ENCODE data around the gene PSENEN. TPM values are rescaled to one million over a fixed set of nuclear protein-coding genes. Genes with fewer than 3 reads are reported as not detected.

Gene PSENEN
- total and polyA plus RNA-seq, 2 donors from 2014 or later: 84.0 to 185 TPM

DNA sequence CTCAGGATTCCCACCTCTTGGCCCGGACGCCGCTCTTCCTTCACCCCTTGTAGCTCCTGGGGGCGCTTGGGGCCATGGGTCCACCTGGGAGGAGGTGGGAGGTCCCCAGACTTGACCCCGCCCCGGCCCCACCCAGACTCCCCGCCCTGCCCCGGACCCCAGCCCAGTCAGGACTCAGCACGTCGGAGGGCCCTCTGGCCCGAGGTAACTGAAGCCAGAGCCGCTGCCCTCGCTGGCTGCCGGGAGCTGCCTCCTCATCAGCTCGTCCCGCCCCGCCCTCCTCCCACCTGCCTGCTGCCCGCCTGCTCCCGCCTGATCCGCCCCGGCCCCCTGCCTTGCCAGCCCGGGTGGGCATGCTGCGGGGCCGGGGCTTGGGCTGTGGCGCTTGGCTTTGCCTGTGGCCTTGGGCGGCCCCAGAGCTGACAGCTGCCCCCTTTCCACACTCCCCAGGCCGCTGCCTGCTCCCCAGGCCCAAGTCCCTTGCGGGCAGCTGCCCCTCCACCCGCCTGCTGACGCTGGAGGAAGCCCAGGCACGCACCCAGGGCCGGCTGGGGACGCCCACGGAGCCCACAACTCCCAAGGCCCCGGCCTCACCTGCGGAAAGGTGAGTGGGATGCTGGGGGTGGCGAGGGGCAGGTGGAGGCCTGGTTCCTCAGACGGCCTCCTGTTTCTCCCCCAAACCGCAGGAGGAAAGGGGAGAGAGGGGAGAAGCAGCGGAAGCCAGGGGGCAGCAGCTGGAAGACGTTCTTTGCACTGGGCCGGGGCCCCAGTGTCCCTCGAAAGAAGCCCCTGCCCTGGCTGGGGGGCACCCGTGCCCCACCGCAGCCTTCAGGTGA, 39.3 kb downstream of the PSENEN start:
- FAIRE-seq (no peak), DNase-seq (peak in 3 of 5 donors; percentile 17 to 72 (median 32))
- H3K27ac ChIP-seq (ENCODE audit: low read depth in 2 of 2, low read length in 2 of 2): no peak overlapping the region
- intact Hi-C loops (cut with DNase I): no loop called here
- no peaks in the 10 kb centered on the region for H3K9me3 ChIP-seq (ENCODE audit: control insufficient read depth in 2 of 3, insufficient read depth in 1 of 3, low read length in 3 of 3)
- H3K4me1 ChIP-seq (ENCODE audit: control insufficient read depth in 2 of 3, insufficient read depth in 2 of 3, low read depth in 1 of 3, low read length in 3 of 3): no peaks in the 10 kb centered on the region
- H3K36me3 ChIP-seq (ENCODE audit: control insufficient read depth in 2 of 3, insufficient read depth in 3 of 3, low read length in 3 of 3): no peaks in the 10 kb centered on the region
- no peaks in the 10 kb centered on the region for H3K27me3 ChIP-seq (ENCODE audit: control insufficient read depth, insufficient read depth, low read length)
- TF ChIP-seq, protein P1, sequence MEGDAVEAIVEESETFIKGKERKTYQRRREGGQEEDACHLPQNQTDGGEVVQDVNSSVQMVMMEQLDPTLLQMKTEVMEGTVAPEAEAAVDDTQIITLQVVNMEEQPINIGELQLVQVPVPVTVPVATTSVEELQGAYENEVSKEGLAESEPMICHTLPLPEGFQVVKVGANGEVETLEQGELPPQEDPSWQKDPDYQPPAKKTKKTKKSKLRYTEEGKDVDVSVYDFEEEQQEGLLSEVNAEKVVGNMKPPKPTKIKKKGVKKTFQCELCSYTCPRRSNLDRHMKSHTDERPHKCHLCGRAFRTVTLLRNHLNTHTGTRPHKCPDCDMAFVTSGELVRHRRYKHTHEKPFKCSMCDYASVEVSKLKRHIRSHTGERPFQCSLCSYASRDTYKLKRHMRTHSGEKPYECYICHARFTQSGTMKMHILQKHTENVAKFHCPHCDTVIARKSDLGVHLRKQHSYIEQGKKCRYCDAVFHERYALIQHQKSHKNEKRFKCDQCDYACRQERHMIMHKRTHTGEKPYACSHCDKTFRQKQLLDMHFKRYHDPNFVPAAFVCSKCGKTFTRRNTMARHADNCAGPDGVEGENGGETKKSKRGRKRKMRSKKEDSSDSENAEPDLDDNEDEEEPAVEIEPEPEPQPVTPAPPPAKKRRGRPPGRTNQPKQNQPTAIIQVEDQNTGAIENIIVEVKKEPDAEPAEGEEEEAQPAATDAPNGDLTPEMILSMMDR (IDR thresholded peaks at IDR 0.05; ENCODE audit: borderline replicate concordance, extremely low read depth, insufficient read depth): no peak
- H3K9ac ChIP-seq (ENCODE audit: low read length in 3 of 3): no peak overlapping the region
- no peak overlapping the region for H3K4me3 ChIP-seq (ENCODE audit: low read length in 3 of 3)

DNA sequence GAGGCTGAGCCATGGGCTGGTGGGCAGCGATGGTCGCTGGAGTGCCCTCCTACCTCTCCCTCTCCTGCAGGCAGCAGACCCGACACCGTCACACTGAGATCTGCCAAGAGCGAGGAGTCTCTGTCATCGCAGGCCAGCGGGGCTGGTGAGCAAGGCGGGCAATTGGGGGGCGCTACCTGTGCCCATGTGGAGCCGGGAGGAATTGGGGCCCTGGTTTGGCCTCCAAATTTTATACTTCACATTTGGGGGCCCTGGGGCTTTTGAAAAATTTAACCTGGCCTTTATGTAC, 39.8 kb downstream of the PSENEN start:
- no peak overlapping the region for H3K9ac ChIP-seq (ENCODE audit: low read length in 3 of 3)
- no peak overlapping the region for H3K4me3 ChIP-seq (ENCODE audit: low read length in 3 of 3)
- H3K27ac ChIP-seq (ENCODE audit: low read depth in 2 of 2, low read length in 2 of 2): no peak overlapping the region
- no peaks in the 10 kb centered on the region for H3K4me1 ChIP-seq (ENCODE audit: control insufficient read depth in 2 of 3, insufficient read depth in 2 of 3, low read depth in 1 of 3, low read length in 3 of 3)
- FAIRE-seq (no peak), DNase-seq (no peak)
- no peaks in the 10 kb centered on the region for H3K27me3 ChIP-seq (ENCODE audit: control insufficient read depth, insufficient read depth, low read length)
- intact Hi-C loops (cut with DNase I): no loop called here
- H3K36me3 ChIP-seq (ENCODE audit: control insufficient read depth in 2 of 3, insufficient read depth in 3 of 3, low read length in 3 of 3): no peaks in the 10 kb centered on the region
- TF ChIP-seq, protein P1 (IDR thresholded peaks at IDR 0.05; ENCODE audit: borderline replicate concordance, extremely low read depth, insufficient read depth): no peak
- H3K9me3 ChIP-seq (ENCODE audit: control insufficient read depth in 2 of 3, insufficient read depth in 1 of 3, low read length in 3 of 3): no peaks in the 10 kb centered on the region

DNA sequence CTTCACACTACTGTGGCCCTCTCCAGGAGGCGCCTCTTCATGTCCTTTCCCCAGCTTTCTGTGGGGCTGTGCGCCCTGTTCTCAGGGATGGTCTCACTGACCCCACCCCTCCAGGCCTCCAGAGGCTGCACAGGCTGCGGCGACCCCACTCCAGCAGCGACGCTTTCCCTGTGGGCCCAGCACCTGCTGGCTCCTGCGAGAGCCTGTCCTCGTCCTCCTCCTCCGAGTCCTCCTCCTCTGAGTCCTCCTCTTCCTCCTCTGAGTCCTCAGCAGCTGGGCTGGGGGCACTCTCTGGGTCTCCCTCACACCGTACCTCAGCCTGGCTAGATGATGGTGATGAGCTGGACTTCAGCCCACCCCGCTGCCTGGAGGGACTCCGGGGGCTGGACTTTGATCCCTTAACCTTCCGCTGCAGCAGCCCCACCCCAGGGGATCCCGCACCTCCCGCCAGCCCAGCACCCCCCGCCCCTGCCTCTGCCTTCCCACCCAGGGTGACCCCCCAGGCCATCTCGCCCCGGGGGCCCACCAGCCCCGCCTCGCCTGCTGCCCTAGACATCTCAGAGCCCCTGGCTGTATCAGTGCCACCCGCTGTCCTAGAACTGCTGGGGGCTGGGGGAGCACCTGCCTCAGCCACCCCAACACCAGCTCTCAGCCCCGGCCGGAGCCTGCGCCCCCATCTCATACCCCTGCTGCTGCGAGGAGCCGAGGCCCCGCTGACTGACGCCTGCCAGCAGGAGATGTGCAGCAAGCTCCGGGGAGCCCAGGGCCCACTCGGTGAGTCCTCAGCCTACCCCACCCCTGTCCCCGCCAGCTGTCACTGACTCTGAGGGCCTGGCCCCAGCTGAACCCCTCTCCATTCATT, 41.1 kb downstream of the PSENEN start:
- TF ChIP-seq, protein P1 (IDR thresholded peaks at IDR 0.05; ENCODE audit: borderline replicate concordance, extremely low read depth, insufficient read depth): no peak
- intact Hi-C loops (cut with DNase I): no loop called here

More for the DNA sequence above, 41.1 kb downstream of the PSENEN start:
- H3K9ac ChIP-seq (ENCODE audit: low read length in 3 of 3): no peak overlapping the region
- H3K4me3 ChIP-seq (ENCODE audit: low read length in 3 of 3): no peak overlapping the region
- DNase-seq (peak in 2 of 5 donors; percentile 21 to 51), FAIRE-seq (no peak)
- H3K27me3 ChIP-seq (ENCODE audit: control insufficient read depth, insufficient read depth, low read length): no peaks in the 10 kb centered on the region
- H3K4me1 ChIP-seq (ENCODE audit: control insufficient read depth in 2 of 3, insufficient read depth in 2 of 3, low read depth in 1 of 3, low read length in 3 of 3): no peaks in the 10 kb centered on the region
- H3K9me3 ChIP-seq (ENCODE audit: control insufficient read depth in 2 of 3, insufficient read depth in 1 of 3, low read length in 3 of 3): no peaks in the 10 kb centered on the region
- H3K27ac ChIP-seq (ENCODE audit: low read depth in 2 of 2, low read length in 2 of 2): no peak overlapping the region
- no peaks in the 10 kb centered on the region for H3K36me3 ChIP-seq (ENCODE audit: control insufficient read depth in 2 of 3, insufficient read depth in 3 of 3, low read length in 3 of 3)
